Thyroid gland (tissue), 4 donors: ENCODE measurements around the gene ADPRHL1.

Experiments used
- CTCF ChIP-seq, 6 experiments: fragments of 200-600 bp in 3 of 6; fragments of 450-650 bp in 3 of 6; sonication (generic) in 3 of 6; IDR thresholded peaks; one replicate each; pipeline ENCODE4 v1.5.1; 2016 to 2019; ENCODE audit warnings: antibody characterized with exemption in 6 of 6, mild to moderate bottlenecking in 2 of 6, inconsistent platforms in 1 of 6, moderate library complexity in 1 of 6
- POLR2A ChIP-seq, 2 donors: fragments of 450-650 bp; IDR thresholded peaks; one replicate each; pipeline ENCODE4 v1.6.1; 2017; ENCODE audit warnings: antibody characterized with exemption in 2 of 2, mild to moderate bottlenecking in 2 of 2, moderate library complexity in 1 of 2

GRCh38 chr13:113468472-113469201 lies 15.3 kb upstream of the ADPRHL1 start:
- TF ChIP-seq POLR2A (IDR thresholded peaks at IDR 0.05) (no peak), CTCF (IDR thresholded peaks at IDR 0.05) (no peak)
